Stomach (tissue), 4 donors: ENCODE results near the gene LARGE2.
A peak's percentile ranks its signal among the peaks of the same experiment; 100 is the strongest.

Experiments
- CTCF ChIP-seq, 7 experiments: fragments of 450-650 bp in 4 of 7; fragments of 200-600 bp in 3 of 7; sonication (generic) in 3 of 7; IDR thresholded peaks; one replicate each; pipeline ENCODE4 v1.5.1; 2016 to 2019; ENCODE audit warnings: antibody characterized with exemption in 7 of 7, control low read depth in 2 of 7, mild to moderate bottlenecking in 1 of 7
- POLR2A ChIP-seq, 4 donors: fragments of 450-650 bp; IDR thresholded peaks; one replicate each; pipeline ENCODE4 v1.6.1; 2016; ENCODE audit warnings: antibody characterized with exemption in 4 of 4, control low read depth in 2 of 4, mild to moderate bottlenecking in 1 of 4, moderate library complexity in 1 of 4
- POLR2AphosphoS5 ChIP-seq, 3 donors: sonication (generic); formaldehyde crosslinking; IDR thresholded peaks; one replicate each; pipeline ENCODE4 v1.6.1; 2016; ENCODE audit warnings: antibody characterized with exemption in 3 of 3

GRCh38 chr11:45930031-45930794 is 7.8 kb downstream of the LARGE2 start:
- TF ChIP-seq POLR2A (IDR thresholded peaks at IDR 0.05): no peak
- peak in 2 of 3 donors; percentile 20 to 70 for TF ChIP-seq POLR2AphosphoS5 (IDR thresholded peaks at IDR 0.05)
- no peak for TF ChIP-seq CTCF (IDR thresholded peaks at IDR 0.05)
